NCI-H2107 (cell line): ENCODE measurements around the gene C2orf66.

Experiments
- DNase-seq: peaks from one replicate; lab custom pipeline; 2025; lab: John Stamatoyannopoulos, UW

Gene C2orf66

GRCh38 chr2:196809260-196809659 lies at the start of gene C2orf66:
Gene C2orf66 (minus strand): TSS chr2:196809355. CDS start chr2:196809336, 19 bp downstream.
- DNase-seq = no peak

- no peak for DNase-seq
Observed at GRCh38 chr2:196854629-196855028, 45.5 kb upstream of the C2orf66 start.

- no peak for DNase-seq
Observed at GRCh38 chr2:196853301-196854087, 44.3 kb upstream of the C2orf66 start.

- DNase-seq = no peak
Observed at GRCh38 chr2:196851088-196851487, 41.9 kb upstream of the C2orf66 start.

- no peak for DNase-seq
Observed at GRCh38 chr2:196849895-196850294, 40.7 kb upstream of the C2orf66 start.

- no peak for DNase-seq
Observed at GRCh38 chr2:196846295-196846694, 37.1 kb upstream of the C2orf66 start.

GRCh38 chr2:196845371-196845770 lies 36.2 kb upstream of the C2orf66 start:
- no peak for DNase-seq

- no peak for DNase-seq
Observed at GRCh38 chr2:196840171-196840570, 31.0 kb upstream of the C2orf66 start.

- no peak for DNase-seq
Observed at GRCh38 chr2:196839574-196839973, 30.4 kb upstream of the C2orf66 start.

GRCh38 chr2:196836440-196836839 lies 27.3 kb upstream of the C2orf66 start:
- no peak for DNase-seq

- DNase-seq = no peak
Observed at GRCh38 chr2:196830701-196831100, 21.5 kb upstream of the C2orf66 start.

GRCh38 chr2:196827356-196827755 lies 18.2 kb upstream of the C2orf66 start:
- DNase-seq = no peak

GRCh38 chr2:196823750-196824522 lies 14.8 kb upstream of the C2orf66 start:
- no peak for DNase-seq

GRCh38 chr2:196821195-196821594 lies 12.0 kb upstream of the C2orf66 start:
- DNase-seq = no peak

- no peak for DNase-seq
Observed at GRCh38 chr2:196808083-196808665, 981 bp downstream of the C2orf66 start.

- no peak for DNase-seq
Observed at GRCh38 chr2:196804381-196804780, 4.8 kb downstream of the C2orf66 start.

- DNase-seq = no peak
Observed at GRCh38 chr2:196802401-196802800, 6.8 kb downstream of the C2orf66 start.

- DNase-seq = no peak
Observed at GRCh38 chr2:196801674-196802261, 7.4 kb downstream of the C2orf66 start.

GRCh38 chr2:196798980-196799379 lies 10.2 kb downstream of the C2orf66 start:
- no peak for DNase-seq

- no peak for DNase-seq
Observed at GRCh38 chr2:196792865-196793264, 16.3 kb downstream of the C2orf66 start.

- no peak for DNase-seq
Observed at GRCh38 chr2:196783431-196784094, 25.6 kb downstream of the C2orf66 start.

GRCh38 chr2:196767101-196767500 lies 42.1 kb downstream of the C2orf66 start:
- no peak for DNase-seq
